Right lobe of liver (tissue), 4 donors: ENCODE measurements around the gene KCNMA1.

Experiments
- CTCF ChIP-seq, 4 donors: fragments of 200-600 bp in 3 of 4; fragments of 450-650 bp in 1 of 4; IDR thresholded peaks; one replicate each; pipeline versions ENCODE4 v1.5.1 to v1.8.0; 2016 to 2022; ENCODE audit warnings: antibody characterized with exemption in 4 of 4, mild to moderate bottlenecking in 2 of 4
- POLR2A ChIP-seq: fragments of 450-650 bp; IDR thresholded peaks from one replicate; pipeline ENCODE4 v1.6.1; 2017; ENCODE audit warnings: antibody characterized with exemption, mild to moderate bottlenecking
- donor health status: DM: no; HTN: no; CAD: no.
- donor health status: DM: no; HTN: no; CAD: no.
- donor health status: DM: no; HTN: yes; CAD: no.

- no peak for TF ChIP-seq POLR2A
- TF ChIP-seq CTCF (IDR thresholded peaks at IDR 0.05), result no peak
Measured at GRCh38 chr10:77027141-77027540, 610.5 kb downstream of the KCNMA1 start.
